HL-60 (cell line): ENCODE data around the gene PIWIL4.

ENCODE experiments used
- DNase-seq, 2 experiments: peaks; one replicate each; pipeline ENCODE4 v3.0.0-alpha.2; 2010 to 2020; ENCODE audit warnings: low read depth in 1 of 2, low spot score in 1 of 2
- H3K27ac ChIP-seq: fragments of 250-450 bp; sonication (Bioruptor Pico); replicated peaks from 2 replicates; pipeline ENCODE4 v1.5.1; 2020; ENCODE audit warnings: mild to moderate bottlenecking, moderate library complexity
- H3K27me3 ChIP-seq: fragments of 250-450 bp; sonication (Bioruptor Pico); 2 replicates; pipeline ENCODE4 v1.5.1; 2021; ENCODE audit warnings: mild to moderate bottlenecking, moderate library complexity; ENCODE audit not compliant: insufficient read depth, poor library complexity, severe bottlenecking
- H3K4me3 ChIP-seq: replicated peaks from 2 replicates; pipeline ENCODE4 v1.5.1; 2011; ENCODE audit warnings: mild to moderate bottlenecking, control low read depth, low read length; ENCODE audit not compliant: insufficient read depth
- GABPA ChIP-seq: IDR thresholded peaks from 2 replicates; pipeline ENCODE4 v1.6.1; 2012; ENCODE audit warnings: low read depth
- POLR2AphosphoS5 ChIP-seq: IDR thresholded peaks from 2 replicates; pipeline ENCODE4 v1.6.1; 2012; ENCODE audit warnings: low read depth
- REST ChIP-seq: IDR thresholded peaks from 2 replicates; pipeline ENCODE4 v1.6.1; 2012; ENCODE audit warnings: low read depth; ENCODE audit not compliant: insufficient replicate concordance
- SPI1 ChIP-seq: IDR thresholded peaks from 2 replicates; pipeline ENCODE4 v1.6.1; 2012; ENCODE audit warnings: low read depth, mild to moderate bottlenecking, borderline replicate concordance
- TF ChIP-seq, protein P1 (sequence below): IDR thresholded peaks from one replicate; pipeline ENCODE4 v1.5.1; 2011; ENCODE audit warnings: low read length, control low read depth, inconsistent platforms; ENCODE audit not compliant: insufficient read depth

The PIWIL4 gene

GRCh38 chr11:94524341-94524740 lies 42.8 kb upstream of the PIWIL4 start:
- no peak for DNase-seq
- Histone ChIP-seq H3K4me3 (no peak overlapping the region), H3K27me3 (no peaks in the 10 kb centered on the region), H3K27ac (no peak overlapping the region)
- TF ChIP-seq REST: no peak
- TF ChIP-seq SPI1: no peak
- TF ChIP-seq GABPA: no peak
- TF ChIP-seq, protein P1, sequence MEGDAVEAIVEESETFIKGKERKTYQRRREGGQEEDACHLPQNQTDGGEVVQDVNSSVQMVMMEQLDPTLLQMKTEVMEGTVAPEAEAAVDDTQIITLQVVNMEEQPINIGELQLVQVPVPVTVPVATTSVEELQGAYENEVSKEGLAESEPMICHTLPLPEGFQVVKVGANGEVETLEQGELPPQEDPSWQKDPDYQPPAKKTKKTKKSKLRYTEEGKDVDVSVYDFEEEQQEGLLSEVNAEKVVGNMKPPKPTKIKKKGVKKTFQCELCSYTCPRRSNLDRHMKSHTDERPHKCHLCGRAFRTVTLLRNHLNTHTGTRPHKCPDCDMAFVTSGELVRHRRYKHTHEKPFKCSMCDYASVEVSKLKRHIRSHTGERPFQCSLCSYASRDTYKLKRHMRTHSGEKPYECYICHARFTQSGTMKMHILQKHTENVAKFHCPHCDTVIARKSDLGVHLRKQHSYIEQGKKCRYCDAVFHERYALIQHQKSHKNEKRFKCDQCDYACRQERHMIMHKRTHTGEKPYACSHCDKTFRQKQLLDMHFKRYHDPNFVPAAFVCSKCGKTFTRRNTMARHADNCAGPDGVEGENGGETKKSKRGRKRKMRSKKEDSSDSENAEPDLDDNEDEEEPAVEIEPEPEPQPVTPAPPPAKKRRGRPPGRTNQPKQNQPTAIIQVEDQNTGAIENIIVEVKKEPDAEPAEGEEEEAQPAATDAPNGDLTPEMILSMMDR: no peak
- no peak for TF ChIP-seq POLR2AphosphoS5

GRCh38 chr11:94525546-94526324 lies 41.4 kb upstream of the PIWIL4 start:
- TF ChIP-seq, protein P1: no peak
- TF ChIP-seq GABPA (no peak), SPI1 (peak; percentile 43; the same call in 1 of the 2 replicates), REST (no peak), POLR2AphosphoS5 (0 out of 2 replicates have a peak, but pooled peaks have one; percentile 20)
- peak in 1 of 2 experiments; percentile 90 for DNase-seq
- no peak overlapping the region for H3K4me3 ChIP-seq
- H3K27me3 ChIP-seq: no peaks in the 10 kb centered on the region
- H3K27ac ChIP-seq: peak overlapping the region; percentile 32

DNA sequence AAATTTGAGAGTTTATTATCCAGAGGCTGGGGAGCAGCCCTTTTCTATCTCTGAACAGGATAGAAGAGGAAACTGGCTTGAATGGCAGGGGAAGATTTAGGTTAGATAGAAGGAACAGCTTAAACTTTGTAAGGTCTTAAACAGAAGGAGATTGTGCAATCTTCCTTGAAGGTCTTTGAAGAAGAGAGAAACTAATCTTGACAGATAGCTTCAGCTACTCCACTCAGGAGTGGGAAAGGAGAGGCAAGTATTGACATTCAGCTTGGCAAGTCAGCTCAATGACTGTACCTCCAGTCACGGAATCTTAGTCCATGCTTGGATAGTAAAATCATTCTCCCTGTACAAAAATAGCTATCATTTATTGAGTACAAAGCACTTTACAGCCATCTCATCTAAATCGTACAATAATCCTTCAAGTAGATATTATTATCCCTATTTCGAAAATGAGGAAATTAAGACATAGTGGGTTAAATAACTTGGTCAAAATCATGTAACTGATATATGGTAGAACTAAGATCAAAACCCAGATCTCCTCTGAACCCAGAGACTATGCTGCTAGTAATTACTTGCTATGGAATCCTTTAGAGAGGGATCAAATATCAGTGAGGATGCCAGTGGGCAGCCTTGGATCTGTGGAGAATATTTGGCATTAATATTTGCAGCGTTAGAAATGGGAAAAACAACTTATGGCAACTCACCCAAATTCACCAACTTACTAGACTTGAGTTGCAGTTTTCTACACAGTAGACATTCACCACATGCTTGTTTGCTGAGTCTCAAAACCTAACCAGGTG lies 40.3 kb upstream of the PIWIL4 start:
- peak in 1 of 2 experiments; percentile 42 for DNase-seq
- no peak for TF ChIP-seq GABPA
- TF ChIP-seq POLR2AphosphoS5: no peak
- no peak for TF ChIP-seq SPI1
- no peak for TF ChIP-seq REST
- TF ChIP-seq, protein P1: no peak
- Histone ChIP-seq H3K27me3 (no peaks in the 10 kb centered on the region), H3K27ac (peak overlapping the region; percentile 32), H3K4me3 (no peak overlapping the region)
